Measurements from ENCODE around the gene GPRIN3. TPM values are rescaled to one million over a fixed set of nuclear protein-coding genes. Genes with fewer than 3 reads are reported as not detected.

The GPRIN3 gene
- total and polyA plus RNA-seq, 5 donors from 2014 or later: 11.7 to 78.9 (median 12.9) TPM

DNA sequence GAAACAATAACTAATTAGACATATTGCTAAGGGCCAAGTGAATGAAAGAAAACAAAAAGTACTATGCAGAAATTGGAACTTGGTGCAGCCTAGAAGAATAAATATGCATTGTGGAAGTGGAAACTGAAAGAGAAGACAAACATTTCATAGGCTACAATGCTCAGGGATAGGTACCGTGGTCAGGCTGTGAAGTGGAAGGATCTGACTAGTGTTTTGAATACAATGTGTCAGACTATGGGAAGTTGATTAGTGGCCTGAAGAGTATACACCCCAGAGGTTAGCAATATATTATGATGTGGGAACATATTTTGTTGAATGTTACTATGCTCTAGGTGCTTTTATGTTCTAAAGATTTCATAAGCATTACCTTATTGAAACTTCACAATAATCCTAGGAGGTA lies 36.8 kb downstream of the GPRIN3 start:
- Histone ChIP-seq H3K4me1 (ENCODE audit: control insufficient read depth, insufficient read depth, low read length, poor library complexity, severe bottlenecking) (peaks cover 33% of the 10 kb centered on the region), H3K27me3 (ENCODE audit: control insufficient read depth, insufficient read depth, low read length) (no peaks in the 10 kb centered on the region), H3K27ac (ENCODE audit: insufficient read depth, low read length, poor library complexity, severe bottlenecking) (peak overlapping the region; percentile 26), H3K9me3 (ENCODE audit: control insufficient read depth in 2 of 2, low read length in 2 of 2) (no peaks in the 10 kb centered on the region), H3K4me3 (ENCODE audit: low read depth, low read length) (no peak overlapping the region), H3K36me3 (ENCODE audit: control insufficient read depth, insufficient read depth, low read length) (peaks cover 14% of the 10 kb centered on the region)
- Mint-ChIP-seq H3K4me1 (peaks cover 60 to 92% (median 77%) of the 10 kb centered on the region in 4 donors), H3K9me3 (peaks cover 0 to 2% (median 0%) of the 10 kb centered on the region in 7 donors), H3K27me3 (no peaks in the 10 kb centered on the region), H3K36me3 (peaks cover 21% of the 10 kb centered on the region), H3K27ac (peak overlapping the region in 2 of 3 donors; percentile 15 to 80), H3K4me3 (peak overlapping the region in 1 of 4 donors; percentile 52)
- ATAC-seq (ENCODE audit: low read depth in 2 of 2) (no peak), DNase-seq (no peak)

DNA sequence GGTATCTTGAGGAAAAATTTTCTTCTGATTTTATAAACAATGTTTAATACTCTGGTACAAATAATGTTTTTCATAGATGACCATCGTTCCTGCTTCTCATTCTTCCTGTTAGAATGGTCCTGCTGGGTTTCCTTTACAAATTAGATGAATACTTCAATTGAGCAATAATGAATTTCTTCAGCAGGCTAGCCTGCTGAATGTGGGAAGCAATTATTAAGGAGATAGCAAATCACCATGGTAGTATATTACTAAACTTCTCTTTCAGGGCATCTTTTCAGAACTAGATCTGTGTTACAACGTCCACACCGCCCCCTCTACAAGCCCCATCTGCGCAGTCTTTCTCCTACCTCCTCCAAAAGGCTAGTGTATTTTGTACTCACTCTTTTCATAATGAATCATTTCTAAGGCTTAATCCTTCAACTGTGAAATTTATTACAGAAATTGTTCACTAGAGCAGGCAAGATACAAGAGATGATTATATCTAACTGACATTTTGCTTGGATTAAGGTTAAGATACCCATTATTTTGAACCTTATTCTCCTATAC lies 38.4 kb downstream of the GPRIN3 start:
- H3K4me1 Mint-ChIP-seq: peaks cover 56 to 89% (median 74%) of the 10 kb centered on the region in 4 donors
- Histone ChIP-seq H3K27ac (ENCODE audit: insufficient read depth, low read length, poor library complexity, severe bottlenecking) (no peak overlapping the region), H3K4me3 (ENCODE audit: low read depth, low read length) (no peak overlapping the region), H3K27me3 (ENCODE audit: control insufficient read depth, insufficient read depth, low read length) (no peaks in the 10 kb centered on the region), H3K9me3 (ENCODE audit: control insufficient read depth in 2 of 2, low read length in 2 of 2) (no peaks in the 10 kb centered on the region), H3K4me1 (ENCODE audit: control insufficient read depth, insufficient read depth, low read length, poor library complexity, severe bottlenecking) (peaks cover 30% of the 10 kb centered on the region), H3K36me3 (ENCODE audit: control insufficient read depth, insufficient read depth, low read length) (peaks cover 14% of the 10 kb centered on the region)
- peaks cover 22% of the 10 kb centered on the region for H3K36me3 Mint-ChIP-seq
- H3K27ac Mint-ChIP-seq: peak overlapping the region in 1 of 3 donors; percentile 1
- ATAC-seq (ENCODE audit: low read depth in 2 of 2) (no peak), DNase-seq (no peak)
- H3K9me3 Mint-ChIP-seq: peaks cover 0 to 2% (median 0%) of the 10 kb centered on the region in 7 donors
- peak overlapping the region in 1 of 4 donors; percentile 20 for H3K4me3 Mint-ChIP-seq
- no peaks in the 10 kb centered on the region for H3K27me3 Mint-ChIP-seq

DNA sequence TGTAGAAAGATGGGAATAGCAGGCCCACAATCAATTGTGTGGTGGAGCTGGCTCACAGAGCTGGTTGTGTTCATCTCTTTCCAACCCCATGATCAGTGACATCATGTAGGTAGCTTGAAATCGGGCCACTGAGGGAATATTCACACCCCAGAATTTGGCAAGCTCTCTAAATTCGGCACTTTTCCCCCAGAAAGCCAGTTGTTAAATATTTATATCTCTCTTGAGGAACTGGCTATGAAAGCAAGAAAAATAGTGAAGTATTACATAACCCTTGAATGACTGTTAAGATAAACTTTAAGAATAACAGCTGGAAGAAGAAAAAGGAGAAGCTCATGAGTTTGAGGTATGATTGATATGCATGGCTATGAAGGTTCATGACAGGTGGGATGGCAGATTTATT lies 38.9 kb downstream of the GPRIN3 start:
- Histone ChIP-seq H3K36me3 (ENCODE audit: control insufficient read depth, insufficient read depth, low read length) (peaks cover 14% of the 10 kb centered on the region), H3K27ac (ENCODE audit: insufficient read depth, low read length, poor library complexity, severe bottlenecking) (no peak overlapping the region), H3K4me1 (ENCODE audit: control insufficient read depth, insufficient read depth, low read length, poor library complexity, severe bottlenecking) (peaks cover 34% of the 10 kb centered on the region), H3K4me3 (ENCODE audit: low read depth, low read length) (no peak overlapping the region), H3K27me3 (ENCODE audit: control insufficient read depth, insufficient read depth, low read length) (no peaks in the 10 kb centered on the region), H3K9me3 (ENCODE audit: control insufficient read depth in 2 of 2, low read length in 2 of 2) (no peaks in the 10 kb centered on the region)
- no peaks in the 10 kb centered on the region for H3K27me3 Mint-ChIP-seq
- ATAC-seq (ENCODE audit: low read depth in 2 of 2) (no peak), DNase-seq (no peak)
- peak overlapping the region in 1 of 4 donors; percentile 20 for H3K4me3 Mint-ChIP-seq
- H3K4me1 Mint-ChIP-seq: peaks cover 56 to 89% (median 74%) of the 10 kb centered on the region in 4 donors
- H3K27ac Mint-ChIP-seq: peak overlapping the region in 2 of 3 donors; percentile 22 to 44
- H3K9me3 Mint-ChIP-seq: peaks cover 0 to 2% (median 0%) of the 10 kb centered on the region in 7 donors
- H3K36me3 Mint-ChIP-seq: peaks cover 21% of the 10 kb centered on the region

- peaks cover 60 to 89% (median 75%) of the 10 kb centered on the region in 4 donors for H3K4me1 Mint-ChIP-seq
- ATAC-seq (ENCODE audit: low read depth in 2 of 2): no peak
- Histone ChIP-seq H3K27me3 (ENCODE audit: control insufficient read depth, insufficient read depth, low read length) (no peaks in the 10 kb centered on the region), H3K27ac (ENCODE audit: insufficient read depth, low read length, poor library complexity, severe bottlenecking) (no peak overlapping the region), H3K4me1 (ENCODE audit: control insufficient read depth, insufficient read depth, low read length, poor library complexity, severe bottlenecking) (peaks cover 38% of the 10 kb centered on the region), H3K4me3 (ENCODE audit: low read depth, low read length) (no peak overlapping the region), H3K9me3 (ENCODE audit: control insufficient read depth in 2 of 2, low read length in 2 of 2) (no peaks in the 10 kb centered on the region), H3K36me3 (ENCODE audit: control insufficient read depth, insufficient read depth, low read length) (peaks cover 14% of the 10 kb centered on the region)
- peak overlapping the region; percentile 15 to 44 (median 39) for H3K27ac Mint-ChIP-seq
- H3K36me3 Mint-ChIP-seq: peaks cover 20% of the 10 kb centered on the region
- peak overlapping the region in 2 of 4 donors; percentile 57 to 64 for H3K4me3 Mint-ChIP-seq
- peaks cover 0 to 2% (median 0%) of the 10 kb centered on the region in 7 donors for H3K9me3 Mint-ChIP-seq
- no peak for DNase-seq
- H3K27me3 Mint-ChIP-seq: no peaks in the 10 kb centered on the region
Measured at GRCh38 chr4:89267846-89268245, 39.8 kb downstream of the GPRIN3 start.

- Histone ChIP-seq H3K4me1 (ENCODE audit: control insufficient read depth, insufficient read depth, low read length, poor library complexity, severe bottlenecking) (peaks cover 40% of the 10 kb centered on the region), H3K27ac (ENCODE audit: insufficient read depth, low read length, poor library complexity, severe bottlenecking) (peak overlapping the region; percentile 27), H3K4me3 (ENCODE audit: low read depth, low read length) (no peak overlapping the region), H3K9me3 (ENCODE audit: control insufficient read depth in 2 of 2, low read length in 2 of 2) (no peaks in the 10 kb centered on the region), H3K36me3 (ENCODE audit: control insufficient read depth, insufficient read depth, low read length) (peaks cover 14% of the 10 kb centered on the region), H3K27me3 (ENCODE audit: control insufficient read depth, insufficient read depth, low read length) (no peaks in the 10 kb centered on the region)
- peak overlapping the region; percentile 15 to 44 (median 22) for H3K27ac Mint-ChIP-seq
- H3K9me3 Mint-ChIP-seq: no peaks in the 10 kb centered on the region
- ATAC-seq (ENCODE audit: low read depth in 2 of 2) (no peak), DNase-seq (no peak)
- no peaks in the 10 kb centered on the region for H3K27me3 Mint-ChIP-seq
- peaks cover 19% of the 10 kb centered on the region for H3K36me3 Mint-ChIP-seq
- peak overlapping the region in 1 of 4 donors; percentile 57 for H3K4me3 Mint-ChIP-seq
- H3K4me1 Mint-ChIP-seq: peaks cover 59 to 87% (median 74%) of the 10 kb centered on the region in 4 donors
Measured at GRCh38 chr4:89267392-89267791, 40.2 kb downstream of the GPRIN3 start.

GRCh38 chr4:89266128-89266527 lies 41.5 kb downstream of the GPRIN3 start:
- Mint-ChIP-seq H3K27me3 (no peaks in the 10 kb centered on the region), H3K27ac (no peak overlapping the region), H3K9me3 (no peaks in the 10 kb centered on the region), H3K36me3 (peaks cover 16% of the 10 kb centered on the region), H3K4me3 (no peak overlapping the region), H3K4me1 (peaks cover 59 to 85% (median 71%) of the 10 kb centered on the region in 4 donors)
- H3K9me3 ChIP-seq (ENCODE audit: control insufficient read depth in 2 of 2, low read length in 2 of 2): no peaks in the 10 kb centered on the region
- no peak overlapping the region for H3K27ac ChIP-seq (ENCODE audit: insufficient read depth, low read length, poor library complexity, severe bottlenecking)
- DNase-seq (no peak), ATAC-seq (ENCODE audit: low read depth in 2 of 2) (no peak)
- no peaks in the 10 kb centered on the region for H3K27me3 ChIP-seq (ENCODE audit: control insufficient read depth, insufficient read depth, low read length)
- no peak overlapping the region for H3K4me3 ChIP-seq (ENCODE audit: low read depth, low read length)
- peaks cover 6% of the 10 kb centered on the region for H3K36me3 ChIP-seq (ENCODE audit: control insufficient read depth, insufficient read depth, low read length)
- peaks cover 53% of the 10 kb centered on the region for H3K4me1 ChIP-seq (ENCODE audit: control insufficient read depth, insufficient read depth, low read length, poor library complexity, severe bottlenecking)

- no peak overlapping the region for H3K4me3 ChIP-seq (ENCODE audit: low read depth, low read length)
- peaks cover 58% of the 10 kb centered on the region for H3K4me1 ChIP-seq (ENCODE audit: control insufficient read depth, insufficient read depth, low read length, poor library complexity, severe bottlenecking)
- Mint-ChIP-seq H3K9me3 (no peaks in the 10 kb centered on the region), H3K4me3 (peak overlapping the region in 1 of 4 donors; percentile 69), H3K4me1 (peaks cover 57 to 87% (median 70%) of the 10 kb centered on the region in 4 donors), H3K36me3 (peaks cover 13% of the 10 kb centered on the region), H3K27ac (peak overlapping the region; percentile 76 to 81 (median 76)), H3K27me3 (no peaks in the 10 kb centered on the region)
- no peak overlapping the region for H3K27ac ChIP-seq (ENCODE audit: insufficient read depth, low read length, poor library complexity, severe bottlenecking)
- H3K27me3 ChIP-seq (ENCODE audit: control insufficient read depth, insufficient read depth, low read length): no peaks in the 10 kb centered on the region
- no peaks in the 10 kb centered on the region for H3K9me3 ChIP-seq (ENCODE audit: control insufficient read depth in 2 of 2, low read length in 2 of 2)
- no peaks in the 10 kb centered on the region for H3K36me3 ChIP-seq (ENCODE audit: control insufficient read depth, insufficient read depth, low read length)
- DNase-seq (no peak), ATAC-seq (ENCODE audit: low read depth in 2 of 2) (no peak)
Measured at GRCh38 chr4:89263265-89263664, 44.3 kb downstream of the GPRIN3 start.
